ENCODE measurements around the gene CNNM4. TPM values are rescaled to one million over a fixed set of nuclear protein-coding genes. Genes with fewer than 3 reads are reported as not detected.

Gene CNNM4
- total RNA-seq, 1 donor, result 5.6 TPM

- H3K4me3 ChIP-seq (ENCODE audit: low read depth, low read length), result peak overlapping the region; percentile 93
- DNase-seq (ENCODE audit: low read depth), result peak; percentile 34
- TF ChIP-seq CTCF (IDR thresholded peaks at IDR 0.05; ENCODE audit: insufficient read depth, low read depth, low read length), result no peak
These were observed 21.5 kb upstream of the CNNM4 start for GRCh38 chr2:96739076-96739632.

GRCh38 chr2:96739633-96740428 lies 20.9 kb upstream of the CNNM4 start, which contains the start of gene LMAN2L:
Gene LMAN2L, minus strand, starts transcription at chr2:96740064. Its CDS starts 24 bp downstream, at chr2:96740040.
- peak; percentile 97 for DNase-seq (ENCODE audit: low read depth)
- peak within 1 kb of the TSS; percentile 93 for H3K4me3 ChIP-seq (ENCODE audit: low read depth, low read length)
- TF ChIP-seq CTCF (IDR thresholded peaks at IDR 0.05; ENCODE audit: insufficient read depth, low read depth, low read length), result peak; percentile 7

DNA sequence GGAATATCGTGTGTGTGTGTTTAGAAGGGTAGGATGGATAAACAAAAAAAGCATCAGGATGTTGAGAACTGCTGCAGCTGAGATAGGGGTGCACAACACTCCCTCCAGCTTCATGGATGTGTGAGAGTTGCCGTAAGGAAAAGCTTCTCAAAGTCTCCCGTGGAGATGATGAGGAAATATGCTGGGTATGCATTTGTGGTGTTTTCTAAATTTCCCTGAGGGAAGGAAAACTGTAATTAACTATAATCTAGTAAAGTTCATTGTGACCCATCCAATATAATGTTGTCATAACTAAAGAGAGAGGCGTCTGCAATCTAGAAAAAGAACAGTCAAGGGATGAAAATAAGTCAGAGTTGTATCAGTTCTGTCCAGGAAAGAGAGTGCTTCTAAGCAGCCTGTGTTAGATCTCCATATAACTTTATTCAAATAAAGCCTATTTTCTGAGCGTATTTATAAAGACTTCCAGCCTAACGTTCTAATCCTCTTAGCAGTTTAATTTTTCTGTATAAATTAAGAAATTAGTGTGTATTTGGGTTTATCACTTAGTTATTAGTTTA lies 13.6 kb upstream of the CNNM4 start:
- DNase-seq (ENCODE audit: low read depth), result peak; percentile 36
- no peak for TF ChIP-seq CTCF (IDR thresholded peaks at IDR 0.05; ENCODE audit: insufficient read depth, low read depth, low read length)

DNA sequence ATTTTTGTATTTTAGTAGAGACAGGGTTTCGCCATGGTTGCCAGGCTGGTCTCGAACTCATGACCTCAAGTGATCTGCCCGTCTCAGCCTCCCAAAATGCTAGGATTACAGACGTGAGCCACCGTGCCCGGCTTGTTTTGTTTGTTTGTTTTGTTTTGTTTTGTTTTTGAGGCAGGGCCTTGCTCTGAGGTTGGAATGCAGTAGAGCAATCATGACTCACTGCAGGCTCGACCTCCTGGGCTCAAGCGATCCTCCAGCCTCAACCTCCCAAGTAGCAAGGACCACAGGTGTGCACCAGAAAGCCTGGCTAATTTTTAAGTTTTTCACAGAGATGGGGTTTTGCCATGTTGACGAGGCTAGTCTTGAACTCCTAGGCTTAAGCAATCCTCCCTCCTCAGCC lies 8.9 kb upstream of the CNNM4 start:
- DNase-seq (ENCODE audit: low read depth), result no peak
- TF ChIP-seq CTCF (IDR thresholded peaks at IDR 0.05; ENCODE audit: insufficient read depth, low read depth, low read length), result no peak
- no peak overlapping the region for H3K4me3 ChIP-seq (ENCODE audit: low read depth, low read length)

More for the DNA sequence above, 13.6 kb upstream of the CNNM4 start:
- no peak overlapping the region for H3K4me3 ChIP-seq (ENCODE audit: low read depth, low read length)

DNA sequence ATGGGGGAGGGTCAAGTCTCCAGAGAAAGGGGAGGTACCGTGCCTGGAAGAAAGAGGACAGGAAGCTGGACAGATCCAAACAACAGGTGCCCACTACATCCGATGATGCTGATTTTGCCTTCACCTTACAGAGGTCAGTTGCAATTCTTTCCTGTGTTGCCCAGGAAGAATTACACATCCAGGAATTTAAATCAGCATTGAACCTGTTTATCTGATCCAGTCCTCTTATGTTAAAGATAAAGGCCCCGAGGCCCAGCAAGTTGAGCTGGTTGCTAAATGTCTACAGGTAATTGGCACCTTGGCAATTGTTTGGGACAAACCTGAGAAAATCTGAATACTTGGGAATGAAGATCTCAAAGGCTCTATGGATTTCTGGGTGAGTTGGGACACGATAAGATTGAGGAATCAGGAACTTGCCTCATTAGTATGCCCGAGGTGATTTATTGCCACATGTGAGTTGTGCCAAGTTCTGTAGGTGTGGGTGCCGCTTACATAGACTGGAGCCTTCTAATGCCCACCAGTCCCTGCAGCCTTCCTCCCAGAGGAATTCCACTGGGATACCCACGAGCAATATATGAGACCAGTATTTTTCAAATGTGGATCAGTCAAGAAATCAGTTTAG lies 6.9 kb upstream of the CNNM4 start:
- no peak overlapping the region for H3K4me3 ChIP-seq (ENCODE audit: low read depth, low read length)
- no peak for TF ChIP-seq CTCF (IDR thresholded peaks at IDR 0.05; ENCODE audit: insufficient read depth, low read depth, low read length)
- DNase-seq (ENCODE audit: low read depth), result no peak

DNA sequence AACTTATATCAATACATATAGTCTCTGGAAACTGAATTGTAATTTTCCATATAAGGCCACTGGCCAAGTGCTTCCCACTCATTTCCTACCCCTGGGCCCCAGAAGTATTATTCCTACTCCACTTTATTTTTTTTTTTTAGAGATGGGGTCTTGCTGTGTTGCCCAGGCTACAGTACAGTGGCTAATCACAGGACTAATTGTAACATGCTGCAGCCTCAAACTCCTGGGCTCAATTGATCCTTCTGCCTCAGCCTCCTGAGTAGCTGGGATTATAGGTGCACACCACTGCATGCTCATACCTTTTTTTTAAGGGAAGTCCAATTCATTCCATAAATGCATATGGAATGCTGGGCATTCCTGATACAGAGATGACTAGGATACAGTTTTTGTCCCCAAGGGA lies 6.4 kb upstream of the CNNM4 start:
- no peak for TF ChIP-seq CTCF (IDR thresholded peaks at IDR 0.05; ENCODE audit: insufficient read depth, low read depth, low read length)
- no peak for DNase-seq (ENCODE audit: low read depth)
- no peak overlapping the region for H3K4me3 ChIP-seq (ENCODE audit: low read depth, low read length)

All from fibroblast of villous mesenchyme (primary cell).